TTC549 (cell line): ENCODE results near the gene ITGB2.
"Not testable (repeated sequence)": the region's sequence is repeated elsewhere in the genome, so short reads cannot be mapped to it uniquely, and the experiment has no call there.

Experiments used
- FAIRE-seq: peaks from 2 replicates; lab custom pipeline; 2012; peaks lifted over from hg19 to GRCh38; lab: Jason Lieb, UNC

ITGB2 gene

GRCh38 chr21:44940116-44940631 is 19.5 kb upstream of the ITGB2 start:
- no peak for FAIRE-seq

DNA sequence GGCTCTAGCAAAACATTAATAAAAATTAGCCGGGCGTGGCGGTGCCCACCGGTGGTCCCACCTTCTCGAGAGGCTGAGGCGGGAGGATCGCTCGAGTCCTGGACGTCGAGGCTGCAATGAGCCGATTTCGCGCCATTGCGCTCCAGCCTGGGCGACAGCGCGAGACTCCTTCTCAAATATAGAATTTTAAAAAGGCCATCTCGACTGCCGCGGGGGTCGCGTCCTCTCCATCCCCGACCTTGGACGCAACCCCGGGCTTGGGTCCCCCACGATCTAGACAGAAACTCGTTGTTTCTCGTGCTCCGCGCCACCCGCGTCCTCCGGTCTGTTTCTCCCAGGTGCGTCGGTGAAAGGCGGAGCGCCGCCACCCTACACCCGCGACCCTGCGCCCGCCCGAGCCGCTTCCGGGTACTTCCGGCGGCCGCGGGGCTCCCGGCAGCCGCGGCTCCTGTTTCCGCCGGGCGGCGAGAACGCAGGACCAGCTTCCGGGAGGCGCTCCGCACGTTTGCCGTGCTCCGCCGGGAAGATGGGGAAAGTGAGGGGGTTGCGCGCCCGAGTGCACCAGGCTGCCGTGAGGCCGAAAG is 18.9 kb upstream of the ITGB2 start, which contains the start of gene SLX9:
TSS of gene SLX9 (plus strand) at position 498 of the 584 bp plus-strand sequence. CDS start at position 527, 29 bp downstream.
- no peak for FAIRE-seq

- no peak for FAIRE-seq
Measured at GRCh38 chr21:44938772-44939531, 18.3 kb upstream of the ITGB2 start.

GRCh38 chr21:44935533-44935927 is 14.8 kb upstream of the ITGB2 start:
- FAIRE-seq: no peak

GRCh38 chr21:44934797-44935532 is 14.3 kb upstream of the ITGB2 start:
- no peak for FAIRE-seq

GRCh38 chr21:44934276-44934675 is 13.6 kb upstream of the ITGB2 start:
- FAIRE-seq: no peak

GRCh38 chr21:44933918-44934260 is 13.2 kb upstream of the ITGB2 start:
- FAIRE-seq: no peak

GRCh38 chr21:44933199-44933917 is 12.7 kb upstream of the ITGB2 start:
- FAIRE-seq: no peak

DNA sequence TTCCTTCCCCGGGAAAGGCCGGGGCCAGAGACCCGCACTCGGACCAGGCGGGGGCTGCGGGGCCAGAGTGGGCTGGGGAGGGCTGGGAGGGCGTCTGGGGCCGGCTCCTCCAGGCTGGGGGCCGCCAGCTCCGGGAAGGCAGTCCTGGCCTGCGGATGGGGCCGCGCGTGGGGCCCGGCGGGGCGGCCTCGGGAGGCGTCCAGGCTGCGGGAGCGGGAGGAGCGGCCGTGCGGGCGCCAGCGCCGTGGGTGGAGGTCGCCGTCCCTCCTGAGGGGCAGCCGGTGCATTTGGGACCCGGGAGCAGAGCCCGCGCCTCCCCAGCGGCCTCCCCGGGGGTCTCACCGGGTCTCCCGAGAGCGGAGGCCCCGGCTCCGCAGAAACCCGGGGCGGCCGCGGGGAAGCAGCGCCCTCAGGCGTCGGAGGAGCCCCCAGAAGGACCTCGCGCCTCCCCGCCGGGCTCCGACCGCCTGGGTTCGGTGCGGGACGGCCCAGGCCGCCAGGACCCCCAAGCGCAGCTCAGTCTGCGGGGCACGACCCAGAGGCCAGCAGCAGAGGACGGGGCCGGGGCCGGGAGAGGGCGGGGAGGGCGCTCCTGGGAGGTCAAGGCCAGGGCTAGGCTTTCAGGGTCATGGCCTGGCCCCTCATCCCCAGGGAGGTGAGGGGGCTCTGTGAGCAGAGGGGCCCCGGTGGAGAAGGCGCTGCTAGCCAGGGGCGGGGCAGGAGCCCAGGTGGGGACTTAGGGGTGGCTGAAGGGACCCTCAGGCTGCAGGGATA is 11.9 kb upstream of the ITGB2 start:
- FAIRE-seq: no peak

DNA sequence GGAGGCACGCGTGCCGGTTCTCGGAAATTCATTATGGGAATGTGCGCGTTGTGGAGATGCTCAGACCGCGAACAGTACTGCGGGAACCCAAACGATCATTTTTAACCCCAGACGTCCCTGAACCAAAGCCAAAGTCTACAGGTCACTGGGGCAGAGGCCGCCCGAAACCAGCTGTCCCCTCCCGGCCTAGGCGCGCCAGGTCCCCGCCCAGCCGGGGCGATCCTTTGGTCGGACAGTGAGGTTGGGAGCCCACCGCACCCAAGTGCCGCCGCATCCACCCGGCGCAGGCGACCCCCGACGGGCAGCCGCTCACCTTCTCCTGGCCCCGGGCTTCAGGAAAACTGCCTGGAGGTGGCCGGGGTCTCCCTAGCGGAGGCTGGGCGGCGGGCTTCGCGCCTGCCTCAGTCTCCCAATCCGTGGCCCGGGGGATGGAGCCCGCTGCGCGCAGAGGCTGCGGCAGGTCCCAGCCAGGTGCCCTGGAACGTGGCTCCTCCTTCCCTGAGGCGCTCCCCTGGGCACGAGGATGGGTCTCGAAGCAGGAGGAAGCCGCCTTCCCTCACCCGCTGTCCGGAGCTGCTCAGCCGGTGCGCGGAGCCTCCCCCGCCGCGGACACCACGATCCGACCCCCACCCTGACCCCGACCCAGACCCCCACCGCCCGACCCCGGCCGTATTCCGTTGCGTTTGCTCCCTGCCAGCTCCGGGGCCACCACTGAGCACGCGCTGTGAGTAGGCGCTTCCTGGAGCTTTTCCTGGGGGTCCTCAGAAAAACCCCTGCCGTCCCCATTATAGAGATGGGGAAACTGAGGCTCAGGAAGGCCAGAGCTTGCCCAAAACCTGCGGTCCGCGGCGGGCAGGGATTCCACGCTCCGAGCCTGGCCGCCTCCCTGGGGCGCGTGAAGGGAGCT is 11.1 kb upstream of the ITGB2 start:
- no peak for FAIRE-seq

GRCh38 chr21:44931137-44931500 is 10.4 kb upstream of the ITGB2 start:
- FAIRE-seq: no peak

DNA sequence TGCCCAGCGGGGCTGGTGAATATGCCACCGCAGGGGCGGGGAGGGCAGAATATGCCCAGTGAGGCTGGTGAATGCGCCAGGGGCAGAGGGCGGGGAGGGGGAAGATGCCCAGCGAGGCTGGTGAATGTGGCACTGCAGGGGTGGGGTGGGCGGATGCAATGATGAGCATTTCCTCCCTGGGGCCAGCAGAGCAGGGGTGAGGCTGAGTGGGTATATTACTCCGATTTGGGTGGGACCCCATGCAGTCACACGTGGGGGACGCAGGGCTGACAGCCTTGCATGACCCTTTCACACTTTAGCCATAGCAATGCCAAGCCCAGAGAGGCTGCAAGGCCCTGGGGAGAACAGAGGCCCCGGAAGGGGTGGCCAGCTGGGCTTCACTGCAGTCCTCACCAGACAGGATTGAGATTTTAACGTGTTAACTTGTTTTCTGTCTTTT is 9.9 kb upstream of the ITGB2 start:
- FAIRE-seq: no peak

- no peak for FAIRE-seq
Measured at GRCh38 chr21:44929799-44930542, 9.3 kb upstream of the ITGB2 start.

GRCh38 chr21:44929242-44929798 is 8.6 kb upstream of the ITGB2 start:
- no peak for FAIRE-seq

GRCh38 chr21:44928500-44929241 is 8.0 kb upstream of the ITGB2 start:
- not testable (repeated sequence) for FAIRE-seq

DNA sequence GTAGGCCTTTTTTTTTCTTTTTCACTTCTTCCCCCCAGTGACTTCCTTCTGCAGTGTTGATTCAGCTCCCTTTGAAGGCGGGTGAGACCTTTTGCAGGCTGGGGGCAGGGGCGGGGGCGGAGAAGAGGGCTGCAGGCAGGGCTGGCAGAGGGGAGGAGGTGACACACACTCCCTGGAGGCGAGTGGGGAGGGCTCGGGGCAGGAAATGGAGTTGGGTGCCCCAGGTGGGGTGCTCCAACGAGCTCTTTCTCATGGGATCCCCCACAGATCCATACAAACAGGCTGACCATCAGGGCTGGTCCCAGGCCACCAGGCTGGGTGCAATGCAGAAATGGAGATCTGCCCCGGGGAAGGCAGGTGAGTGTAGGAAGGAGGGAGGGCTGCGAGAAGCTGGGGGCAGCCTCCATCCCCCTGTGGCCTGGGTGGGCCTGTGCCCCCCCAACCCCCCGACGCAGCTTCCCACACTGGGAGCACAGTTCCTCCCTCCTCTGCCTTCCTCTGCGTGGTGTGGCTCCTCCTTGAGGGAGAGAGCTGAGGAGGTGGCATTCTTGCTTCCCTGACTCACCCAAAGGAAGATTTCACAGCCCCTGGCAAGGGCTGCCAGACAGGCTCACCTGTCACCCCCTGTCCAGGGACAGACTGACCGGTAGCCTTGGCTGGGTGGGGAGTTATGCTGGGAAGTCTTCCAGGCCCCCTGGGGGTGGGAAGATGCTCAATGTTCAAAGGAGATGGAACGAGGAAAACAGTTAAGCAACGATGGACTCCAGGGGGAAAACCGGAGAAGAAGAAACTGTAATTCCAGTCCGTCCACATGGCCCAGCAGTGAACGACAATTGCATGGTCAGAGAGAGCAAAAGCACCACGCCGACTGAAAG is 7.1 kb upstream of the ITGB2 start:
- no peak for FAIRE-seq

DNA sequence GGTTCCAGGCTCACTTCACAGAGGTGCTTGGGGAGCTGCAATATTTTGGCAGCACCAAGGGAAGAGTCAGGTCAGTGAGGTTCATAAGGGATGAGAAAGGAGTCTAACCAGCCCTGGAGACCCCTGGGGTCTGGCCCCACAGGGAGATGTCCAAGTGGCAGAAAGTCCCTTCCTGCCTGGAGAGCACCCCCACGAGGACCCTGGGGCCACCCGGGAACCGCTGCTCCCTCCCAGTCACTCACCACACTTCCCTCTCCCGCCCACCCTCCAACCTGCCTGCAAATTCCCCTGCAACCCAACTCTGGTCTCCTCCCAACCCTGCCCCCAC is 6.5 kb upstream of the ITGB2 start:
- no peak for FAIRE-seq
